Muscle layer of colon (tissue), 2 donors: Measurements from ENCODE around the gene ZNF248.
A peak's percentile ranks its signal among the peaks of the same experiment; 100 is the strongest.

Source experiments
- H3K27ac ChIP-seq: one replicate; pipeline ENCODE4 v1.7.0; 2013; ENCODE audit warnings: low read depth, mild to moderate bottlenecking, low read length, moderate library complexity
- H3K27me3 ChIP-seq, 2 donors: one replicate each; pipeline ENCODE4 v1.7.0; 2013; ENCODE audit warnings: low read length in 2 of 2, mild to moderate bottlenecking in 2 of 2; ENCODE audit not compliant: insufficient read depth in 2 of 2, control insufficient read depth in 1 of 2
- H3K36me3 ChIP-seq: one replicate; pipeline ENCODE4 v1.7.0; 2013; ENCODE audit warnings: mild to moderate bottlenecking, low read length; ENCODE audit not compliant: insufficient read depth
- H3K4me1 ChIP-seq: one replicate; pipeline ENCODE4 v1.7.0; 2013; ENCODE audit warnings: mild to moderate bottlenecking, low read length; ENCODE audit not compliant: insufficient read depth
- H3K4me3 ChIP-seq, 2 donors: one replicate each; pipeline ENCODE4 v1.7.0; 2013; ENCODE audit warnings: low read length in 2 of 2, low read depth in 1 of 2, mild to moderate bottlenecking in 1 of 2, moderate library complexity in 1 of 2
- H3K9ac ChIP-seq: one replicate; pipeline ENCODE4 v1.7.0; 2013; ENCODE audit warnings: low read length
- H3K9me3 ChIP-seq: one replicate; pipeline ENCODE4 v1.7.0; 2013; ENCODE audit warnings: mild to moderate bottlenecking, low read length
- donor health status: abdominal sarcoma.
- donor health status: Adenocarcinoma of cecum.

ZNF248 gene

GRCh38 chr10:37857287-37858211 is at the start of gene ZNF248:
Gene ZNF248, minus strand, starts transcription at chr10:37857610. Its CDS starts 1,300 bp downstream, at chr10:37856310.
- peak within 1 kb of the TSS; percentile 98 for H3K27ac ChIP-seq
- no peaks in the 10 kb centered on the region for H3K36me3 ChIP-seq
- no peaks in the 10 kb centered on the region for H3K9me3 ChIP-seq
- peak within 1 kb of the TSS; percentile 85 to 95 for H3K4me3 ChIP-seq
- H3K4me1 ChIP-seq: peaks cover 48% of the 10 kb centered on the region
- H3K27me3 ChIP-seq: no peaks in the 10 kb centered on the region
- peak within 1 kb of the TSS; percentile 95 for H3K9ac ChIP-seq

- Histone ChIP-seq H3K27me3 (no peaks in the 10 kb centered on the region), H3K9me3 (no peaks in the 10 kb centered on the region), H3K4me1 (no peaks in the 10 kb centered on the region), H3K4me3 (no peak overlapping the region), H3K36me3 (no peaks in the 10 kb centered on the region), H3K9ac (no peak overlapping the region), H3K27ac (no peak overlapping the region)
Measured at GRCh38 chr10:37906382-37906781, 49.0 kb upstream of the ZNF248 start.

GRCh38 chr10:37896436-37896835 is 39.0 kb upstream of the ZNF248 start:
- Histone ChIP-seq H3K27me3 (no peaks in the 10 kb centered on the region), H3K9ac (no peak overlapping the region), H3K27ac (no peak overlapping the region), H3K4me1 (no peaks in the 10 kb centered on the region), H3K4me3 (no peak overlapping the region), H3K36me3 (no peaks in the 10 kb centered on the region), H3K9me3 (peaks cover 15% of the 10 kb centered on the region)

- no peaks in the 10 kb centered on the region for H3K4me1 ChIP-seq
- no peaks in the 10 kb centered on the region for H3K36me3 ChIP-seq
- no peak overlapping the region for H3K4me3 ChIP-seq
- peaks cover 15% of the 10 kb centered on the region for H3K9me3 ChIP-seq
- no peak overlapping the region for H3K27ac ChIP-seq
- no peak overlapping the region for H3K9ac ChIP-seq
- H3K27me3 ChIP-seq: no peaks in the 10 kb centered on the region
Measured at GRCh38 chr10:37895674-37896073, 38.3 kb upstream of the ZNF248 start.

- no peaks in the 10 kb centered on the region for H3K36me3 ChIP-seq
- H3K27ac ChIP-seq: no peak overlapping the region
- no peak overlapping the region for H3K9ac ChIP-seq
- H3K9me3 ChIP-seq: peaks cover 6% of the 10 kb centered on the region
- no peak overlapping the region for H3K4me3 ChIP-seq
- no peaks in the 10 kb centered on the region for H3K27me3 ChIP-seq
- no peaks in the 10 kb centered on the region for H3K4me1 ChIP-seq
Measured at GRCh38 chr10:37885850-37886249, 28.4 kb upstream of the ZNF248 start.

GRCh38 chr10:37872955-37873354 is 15.5 kb upstream of the ZNF248 start:
- Histone ChIP-seq H3K27me3 (no peaks in the 10 kb centered on the region), H3K4me3 (no peak overlapping the region), H3K9me3 (no peaks in the 10 kb centered on the region), H3K36me3 (no peaks in the 10 kb centered on the region), H3K27ac (no peak overlapping the region), H3K9ac (no peak overlapping the region), H3K4me1 (no peaks in the 10 kb centered on the region)

GRCh38 chr10:37872283-37872682 is 14.9 kb upstream of the ZNF248 start:
- Histone ChIP-seq H3K4me1 (no peaks in the 10 kb centered on the region), H3K36me3 (no peaks in the 10 kb centered on the region), H3K27me3 (no peaks in the 10 kb centered on the region), H3K4me3 (no peak overlapping the region), H3K9ac (no peak overlapping the region), H3K27ac (no peak overlapping the region), H3K9me3 (no peaks in the 10 kb centered on the region)

- no peak overlapping the region for H3K9ac ChIP-seq
- no peaks in the 10 kb centered on the region for H3K27me3 ChIP-seq
- no peak overlapping the region for H3K4me3 ChIP-seq
- H3K36me3 ChIP-seq: no peaks in the 10 kb centered on the region
- H3K9me3 ChIP-seq: no peaks in the 10 kb centered on the region
- H3K27ac ChIP-seq: no peak overlapping the region
- H3K4me1 ChIP-seq: peaks cover 5% of the 10 kb centered on the region
Measured at GRCh38 chr10:37871568-37872251, 14.3 kb upstream of the ZNF248 start.

- Histone ChIP-seq H3K4me3 (no peak overlapping the region), H3K9ac (no peak overlapping the region), H3K9me3 (no peaks in the 10 kb centered on the region), H3K4me1 (peaks cover 10% of the 10 kb centered on the region), H3K27me3 (no peaks in the 10 kb centered on the region), H3K36me3 (no peaks in the 10 kb centered on the region), H3K27ac (no peak overlapping the region)
Measured at GRCh38 chr10:37871143-37871542, 13.7 kb upstream of the ZNF248 start.

- H3K27me3 ChIP-seq: no peaks in the 10 kb centered on the region
- no peaks in the 10 kb centered on the region for H3K36me3 ChIP-seq
- H3K4me1 ChIP-seq: peaks cover 10% of the 10 kb centered on the region
- H3K9me3 ChIP-seq: no peaks in the 10 kb centered on the region
- no peak overlapping the region for H3K4me3 ChIP-seq
- no peak overlapping the region for H3K27ac ChIP-seq
- no peak overlapping the region for H3K9ac ChIP-seq
Measured at GRCh38 chr10:37868796-37869195, 11.4 kb upstream of the ZNF248 start.

GRCh38 chr10:37865957-37866803 is 8.8 kb upstream of the ZNF248 start:
- no peaks in the 10 kb centered on the region for H3K9me3 ChIP-seq
- H3K36me3 ChIP-seq: no peaks in the 10 kb centered on the region
- no peak overlapping the region for H3K9ac ChIP-seq
- H3K4me1 ChIP-seq: peaks cover 14% of the 10 kb centered on the region
- H3K4me3 ChIP-seq: no peak overlapping the region
- no peak overlapping the region for H3K27ac ChIP-seq
- no peaks in the 10 kb centered on the region for H3K27me3 ChIP-seq
